Germinal center (tissue), 1 donor: Measurements from ENCODE around the gene AZI2.

Experiments
- DNase-seq: peaks from one replicate; pipeline ENCODE4 v3.0.0; 2012; ENCODE audit warnings: mixed read lengths, low spot score

The AZI2 gene

GRCh38 chr3:28300345-28300962 is 48.2 kb downstream of the AZI2 start:
- DNase-seq: no peak

- DNase-seq: no peak
Observed at GRCh38 chr3:28299705-28300104, 48.9 kb downstream of the AZI2 start.

- DNase-seq: no peak
Observed at GRCh38 chr3:28295898-28296490, 52.6 kb downstream of the AZI2 start.

GRCh38 chr3:28294667-28295413 is 53.8 kb downstream of the AZI2 start:
- DNase-seq: no peak

- DNase-seq: no peak
Observed at GRCh38 chr3:28292622-28293021, 56.0 kb downstream of the AZI2 start.

- no peak for DNase-seq
Observed at GRCh38 chr3:28291577-28291976, 57.0 kb downstream of the AZI2 start.

- no peak for DNase-seq
Observed at GRCh38 chr3:28290863-28291300, 57.7 kb downstream of the AZI2 start.

- no peak for DNase-seq
Observed at GRCh38 chr3:28287046-28287445, 61.6 kb downstream of the AZI2 start.

- DNase-seq: peak; percentile 23
Observed at GRCh38 chr3:28286595-28286994, 62.0 kb downstream of the AZI2 start.

- DNase-seq: no peak
Observed at GRCh38 chr3:28280781-28281180, 67.8 kb downstream of the AZI2 start.

GRCh38 chr3:28279770-28280169 is 68.9 kb downstream of the AZI2 start:
- DNase-seq: no peak

DNA sequence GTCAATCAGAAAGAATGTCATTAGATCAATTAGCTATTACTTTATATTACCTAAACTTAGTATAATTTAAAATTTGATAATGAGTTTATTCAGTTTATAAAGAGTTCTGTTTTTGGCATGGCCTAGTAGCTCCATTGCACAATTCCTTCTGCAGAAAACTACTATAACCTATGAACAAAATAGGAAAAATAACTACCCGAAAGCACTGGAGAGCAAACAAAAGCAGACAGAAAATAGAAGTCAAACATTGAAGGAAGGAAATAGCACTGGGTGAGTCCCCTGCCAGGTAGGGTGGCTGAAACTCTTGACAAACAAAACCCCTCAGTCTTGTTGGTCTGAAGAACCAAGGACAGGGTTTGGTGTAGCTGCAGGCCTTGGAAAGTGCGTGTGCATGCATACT is 69.7 kb downstream of the AZI2 start:
- DNase-seq: no peak

- no peak for DNase-seq
Observed at GRCh38 chr3:28273837-28274236, 74.8 kb downstream of the AZI2 start.
